ENCODE results near the gene RFNG. TPM values are rescaled to one million over a fixed set of nuclear protein-coding genes. Genes with fewer than 3 reads are reported as not detected.

The RFNG gene
- total RNA-seq, 1 donor from 2014 or later: 61.4 TPM

- intact Hi-C loops (cut with DNase I): no loop called here
- H3K9me3 ChIP-seq: no peaks in the 10 kb centered on the region
- no peak overlapping the region for H3K27ac ChIP-seq
- H3K4me3 ChIP-seq: no peak overlapping the region
- peaks cover 49% of the 10 kb centered on the region for H3K4me1 ChIP-seq
- H3K36me3 ChIP-seq: no peaks in the 10 kb centered on the region
- DNase-seq (ENCODE audit: extremely low spot score in 2 of 2): no peak
- TF ChIP-seq POLR2AphosphoS5 (IDR thresholded peaks at IDR 0.05; ENCODE audit: insufficient read depth in 1 of 2, low read depth in 1 of 2) (no peak), CTCF (IDR thresholded peaks at IDR 0.05) (no peak), POLR2A (IDR thresholded peaks at IDR 0.05) (no peak)
- no peaks in the 10 kb centered on the region for H3K27me3 ChIP-seq
Observed at GRCh38 chr17:82018152-82018988, 33.2 kb downstream of the RFNG start.

DNA sequence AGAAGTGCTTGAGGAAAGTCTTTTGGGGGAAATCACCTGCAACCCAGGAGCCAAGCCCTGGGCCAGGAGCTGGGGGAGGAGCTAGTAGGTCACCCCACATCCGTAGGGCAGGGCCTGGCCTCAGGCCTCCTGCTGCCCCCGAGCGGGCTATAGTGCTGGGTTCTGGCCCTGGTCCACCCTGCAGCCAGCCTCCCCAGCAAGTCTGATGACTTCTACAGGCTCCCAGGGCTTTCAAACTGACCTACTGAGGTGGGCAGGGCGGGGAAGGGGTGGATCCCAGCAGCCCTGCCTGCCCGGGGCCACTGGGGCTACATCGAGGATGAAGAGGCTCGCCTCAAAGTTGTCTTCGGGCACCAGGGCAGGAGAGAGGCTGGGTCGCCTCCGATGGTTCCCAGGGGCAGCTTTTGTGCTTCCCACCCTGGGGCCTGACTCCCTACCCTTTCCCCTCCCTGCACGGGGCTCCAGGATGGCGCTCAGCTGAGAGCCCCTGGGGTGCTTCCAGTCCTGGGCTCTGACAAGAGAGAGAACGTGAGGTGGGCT is 33.9 kb downstream of the RFNG start:
- intact Hi-C loops (cut with DNase I): no loop called here
- H3K9me3 ChIP-seq: no peaks in the 10 kb centered on the region
- H3K36me3 ChIP-seq: no peaks in the 10 kb centered on the region
- H3K27ac ChIP-seq: no peak overlapping the region
- peaks cover 55% of the 10 kb centered on the region for H3K4me1 ChIP-seq
- TF ChIP-seq CTCF (IDR thresholded peaks at IDR 0.05) (no peak), POLR2AphosphoS5 (IDR thresholded peaks at IDR 0.05; ENCODE audit: insufficient read depth in 1 of 2, low read depth in 1 of 2) (no peak), POLR2A (IDR thresholded peaks at IDR 0.05) (no peak)
- DNase-seq (ENCODE audit: extremely low spot score in 2 of 2): no peak
- no peak overlapping the region for H3K4me3 ChIP-seq
- no peaks in the 10 kb centered on the region for H3K27me3 ChIP-seq

DNA sequence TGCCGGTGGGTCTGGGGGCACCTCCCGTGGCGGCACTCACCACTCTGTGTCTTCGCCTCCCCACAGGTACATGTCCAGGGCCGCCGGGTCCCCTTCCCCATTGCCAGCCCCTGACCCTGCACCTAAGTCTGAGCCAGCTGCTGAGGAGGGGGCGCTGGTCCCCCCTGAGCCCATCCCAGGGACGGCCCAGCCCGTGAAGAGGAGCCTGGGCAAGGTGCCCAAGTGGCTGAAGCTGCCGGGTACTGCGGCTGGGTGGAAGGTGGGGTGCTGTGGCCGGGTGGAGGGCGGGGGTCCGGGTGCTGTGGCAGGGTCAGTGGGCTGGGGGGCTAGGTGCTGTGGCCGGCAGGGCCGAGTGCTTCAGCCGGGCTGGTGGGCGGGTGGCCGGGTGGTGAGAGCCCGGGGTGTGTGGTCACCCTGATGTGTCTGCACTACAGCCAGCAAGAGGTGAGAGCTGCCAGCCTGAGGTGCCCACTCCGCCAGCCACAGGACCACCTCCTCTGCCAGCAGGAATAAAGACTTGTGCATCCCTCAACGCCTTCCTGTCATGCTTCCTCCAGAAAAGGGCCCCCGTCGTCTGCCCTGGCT is 34.6 kb downstream of the RFNG start:
- DNase-seq (ENCODE audit: extremely low spot score in 2 of 2): no peak

GRCh38 chr17:82016061-82016874 is 35.3 kb downstream of the RFNG start:
- no peak overlapping the region for H3K27ac ChIP-seq
- no peaks in the 10 kb centered on the region for H3K27me3 ChIP-seq
- H3K4me3 ChIP-seq: no peak overlapping the region
- H3K36me3 ChIP-seq: no peaks in the 10 kb centered on the region
- peaks cover 51% of the 10 kb centered on the region for H3K4me1 ChIP-seq
- intact Hi-C loops (cut with DNase I): no loop called here
- H3K9me3 ChIP-seq: no peaks in the 10 kb centered on the region
- no peak for TF ChIP-seq CTCF (IDR thresholded peaks at IDR 0.05)
- TF ChIP-seq POLR2AphosphoS5 (IDR thresholded peaks at IDR 0.05; ENCODE audit: insufficient read depth in 1 of 2, low read depth in 1 of 2): no peak
- no peak for TF ChIP-seq POLR2A (IDR thresholded peaks at IDR 0.05)
- DNase-seq (ENCODE audit: extremely low spot score in 2 of 2): no peak

More for the DNA sequence above, 34.6 kb downstream of the RFNG start:
- intact Hi-C loops (cut with DNase I): no loop called here
- no peaks in the 10 kb centered on the region for H3K36me3 ChIP-seq
- H3K27ac ChIP-seq: no peak overlapping the region
- no peaks in the 10 kb centered on the region for H3K27me3 ChIP-seq
- TF ChIP-seq CTCF (IDR thresholded peaks at IDR 0.05): no peak
- no peak for TF ChIP-seq POLR2AphosphoS5 (IDR thresholded peaks at IDR 0.05; ENCODE audit: insufficient read depth in 1 of 2, low read depth in 1 of 2)
- no peaks in the 10 kb centered on the region for H3K9me3 ChIP-seq
- no peak overlapping the region for H3K4me3 ChIP-seq
- peaks cover 57% of the 10 kb centered on the region for H3K4me1 ChIP-seq

All from vagina (tissue), 2 donors.